Activated naive CD4-positive, alpha-beta T cell treated with anti-CD3 and anti-CD28 coated beads for 36 hours (primary cell): ENCODE measurements around the gene PLEKHS1. TPM values are rescaled to one million over a fixed set of nuclear protein-coding genes. Genes with fewer than 3 reads are reported as not detected.

ENCODE experiments used
- CTCF ChIA-PET: fragments of 350-600 bp; sonication (Branson Sonifier 250); formaldehyde crosslinking; loops from one replicate; lab custom pipeline; 2021; ENCODE audit warnings: antibody characterized with exemption; lab: Charles Lee
- DNase-seq: peaks from one replicate; pipeline ENCODE4 v3.0.0-alpha.2; 2020
- H3K27ac Mint-ChIP-seq: one replicate; pipeline ENCODE4 v1.8.0; 2021; ENCODE audit warnings: mild to moderate bottlenecking, mixed read lengths
- H3K27me3 Mint-ChIP-seq: one replicate; pipeline ENCODE4 v1.8.0; 2021; ENCODE audit warnings: low read depth, mixed read lengths
- H3K36me3 Mint-ChIP-seq: one replicate; pipeline ENCODE4 v1.8.0; 2021; ENCODE audit warnings: low read depth, mixed read lengths
- H3K4me1 Mint-ChIP-seq: one replicate; pipeline ENCODE4 v1.8.0; 2021; ENCODE audit warnings: low read depth, mixed read lengths
- H3K4me3 Mint-ChIP-seq: one replicate; pipeline ENCODE4 v1.8.0; 2021; ENCODE audit warnings: mild to moderate bottlenecking, moderate library complexity, mixed read lengths
- H3K9me3 Mint-ChIP-seq: one replicate; pipeline ENCODE4 v1.8.0; 2021; ENCODE audit warnings: mixed read lengths
- intact Hi-C: fragments of 100-400 bp; cut with micrococcal nuclease; formaldehyde crosslinking; loops from one replicate; pipeline ENCODE4 v1.15.1; 2023
- total RNA-seq, 2 experiments: library from RNA; stranded (reverse); gene quantifications; one replicate each; pipeline ENCODE4 v1.2.3, GENCODE V29; 2021

Gene PLEKHS1
- not detected for total RNA-seq

- CTCF ChIA-PET: no interaction called here
- H3K4me3 Mint-ChIP-seq: no peak within 1 kb of the TSS
Measured at GRCh38 chr10:113751181-113751732, at the start of gene PLEKHS1. PLEKHS1 (plus strand) TSS chr10:113751682; CDS start chr10:113755278, 3,596 bp downstream.

GRCh38 chr10:113704637-113705343, 46.7 kb upstream of the PLEKHS1 start:
- Mint-ChIP-seq H3K4me1 (peaks cover 18% of the 10 kb centered on the region), H3K27ac (no peak overlapping the region), H3K36me3 (peaks cover 11% of the 10 kb centered on the region), H3K9me3 (no peaks in the 10 kb centered on the region), H3K27me3 (no peaks in the 10 kb centered on the region), H3K4me3 (no peak overlapping the region)
- CTCF ChIA-PET: interaction anchor here (0.8 to 1.6 kb wide), 4 partner anchors 14 to 402 kb away, joined by 3 to 5 read pairs (median 3); no protein-coding TSS in a partner anchor
- intact Hi-C loops: loop anchor here (1.0 to 2.0 kb wide), 4 partner anchors 76 to 535 kb away; partner anchors contain the start of gene VWA2
- DNase-seq: peak; percentile 41

More at GRCh38 chr10:113751181-113751732, at the start of gene PLEKHS1:
- H3K9me3 Mint-ChIP-seq: no peaks in the 10 kb centered on the region
- no peak within 1 kb of the TSS for H3K27ac Mint-ChIP-seq
- H3K27me3 Mint-ChIP-seq: peaks cover 9% of the 10 kb centered on the region
- no peak for DNase-seq
- intact Hi-C loops: no loop called here
- H3K36me3 Mint-ChIP-seq: no peaks in the 10 kb centered on the region
- H3K4me1 Mint-ChIP-seq: no peaks in the 10 kb centered on the region

- no peak for DNase-seq
- H3K27me3 Mint-ChIP-seq: no peaks in the 10 kb centered on the region
- CTCF ChIA-PET: interaction anchor here (0.8 to 1.6 kb wide), 5 partner anchors 15 to 402 kb away, joined by 3 to 5 read pairs (median 3); no protein-coding TSS in a partner anchor
- H3K36me3 Mint-ChIP-seq: peaks cover 10% of the 10 kb centered on the region
- H3K4me1 Mint-ChIP-seq: peaks cover 18% of the 10 kb centered on the region
- no peaks in the 10 kb centered on the region for H3K9me3 Mint-ChIP-seq
- H3K27ac Mint-ChIP-seq: no peak overlapping the region
- intact Hi-C loops: loop anchor here (1.0 to 2.0 kb wide), 4 partner anchors 76 to 534 kb away; partner anchors contain the start of gene VWA2
- no peak overlapping the region for H3K4me3 Mint-ChIP-seq
Measured at GRCh38 chr10:113705344-113705652, 46.2 kb upstream of the PLEKHS1 start.

- Mint-ChIP-seq H3K4me3 (no peak overlapping the region), H3K36me3 (peaks cover under 1% of the 10 kb centered on the region), H3K4me1 (peaks cover 18% of the 10 kb centered on the region), H3K9me3 (no peaks in the 10 kb centered on the region), H3K27me3 (no peaks in the 10 kb centered on the region), H3K27ac (no peak overlapping the region)
- CTCF ChIA-PET: interaction anchor here (1.3 kb wide), 2 partner anchors 25 to 397 kb away, joined by 3 read pairs; no protein-coding TSS in a partner anchor
- intact Hi-C loops: no loop called here
- no peak for DNase-seq
Measured at GRCh38 chr10:113706623-113707022, 44.9 kb upstream of the PLEKHS1 start.

GRCh38 chr10:113708640-113709039, 42.8 kb upstream of the PLEKHS1 start:
- Mint-ChIP-seq H3K9me3 (no peaks in the 10 kb centered on the region), H3K4me3 (no peak overlapping the region), H3K27ac (no peak overlapping the region), H3K4me1 (peaks cover 18% of the 10 kb centered on the region), H3K27me3 (no peaks in the 10 kb centered on the region), H3K36me3 (no peaks in the 10 kb centered on the region)
- intact Hi-C loops: no loop called here
- CTCF ChIA-PET: no interaction called here
- DNase-seq: no peak

GRCh38 chr10:113709221-113709838, 42.2 kb upstream of the PLEKHS1 start:
- H3K4me1 Mint-ChIP-seq: peaks cover 18% of the 10 kb centered on the region
- H3K9me3 Mint-ChIP-seq: no peaks in the 10 kb centered on the region
- no peak overlapping the region for H3K27ac Mint-ChIP-seq
- intact Hi-C loops: no loop called here
- no peaks in the 10 kb centered on the region for H3K27me3 Mint-ChIP-seq
- no peak overlapping the region for H3K4me3 Mint-ChIP-seq
- peaks cover 1% of the 10 kb centered on the region for H3K36me3 Mint-ChIP-seq
- CTCF ChIA-PET: interaction anchor here (1.8 kb wide), 1 partner anchor 30 kb away, joined by 4 read pairs; no protein-coding TSS in a partner anchor
- no peak for DNase-seq

- H3K36me3 Mint-ChIP-seq: peaks cover 4% of the 10 kb centered on the region
- H3K4me3 Mint-ChIP-seq: no peak overlapping the region
- no peak overlapping the region for H3K27ac Mint-ChIP-seq
- no peak for DNase-seq
- no peaks in the 10 kb centered on the region for H3K27me3 Mint-ChIP-seq
- intact Hi-C loops: no loop called here
- H3K4me1 Mint-ChIP-seq: peaks cover 18% of the 10 kb centered on the region
- no peaks in the 10 kb centered on the region for H3K9me3 Mint-ChIP-seq
- CTCF ChIA-PET: interaction anchor here (1.8 kb wide), 1 partner anchor 32 kb away, joined by 4 read pairs; no protein-coding TSS in a partner anchor
Measured at GRCh38 chr10:113711142-113711541, 40.3 kb upstream of the PLEKHS1 start.

- Mint-ChIP-seq H3K4me1 (peaks cover 11% of the 10 kb centered on the region), H3K9me3 (no peaks in the 10 kb centered on the region), H3K27me3 (no peaks in the 10 kb centered on the region), H3K36me3 (peaks cover 10% of the 10 kb centered on the region), H3K4me3 (no peak overlapping the region), H3K27ac (no peak overlapping the region)
- CTCF ChIA-PET: no interaction called here
- intact Hi-C loops: no loop called here
- no peak for DNase-seq
Measured at GRCh38 chr10:113712024-113712423, 39.5 kb upstream of the PLEKHS1 start.

GRCh38 chr10:113712755-113713639, 38.5 kb upstream of the PLEKHS1 start:
- intact Hi-C loops: no loop called here
- peaks cover 7% of the 10 kb centered on the region for H3K4me1 Mint-ChIP-seq
- H3K36me3 Mint-ChIP-seq: peaks cover 10% of the 10 kb centered on the region
- CTCF ChIA-PET: interaction anchor here (0.8 kb wide), 1 partner anchor 34 kb away, joined by 4 read pairs; the partner anchor contains the start of gene CASP7
- no peak for DNase-seq
- H3K9me3 Mint-ChIP-seq: no peaks in the 10 kb centered on the region
- no peak overlapping the region for H3K4me3 Mint-ChIP-seq
- no peaks in the 10 kb centered on the region for H3K27me3 Mint-ChIP-seq
- H3K27ac Mint-ChIP-seq: no peak overlapping the region

GRCh38 chr10:113713640-113713982, 37.9 kb upstream of the PLEKHS1 start:
- Mint-ChIP-seq H3K4me1 (peaks cover 4% of the 10 kb centered on the region), H3K9me3 (no peaks in the 10 kb centered on the region), H3K36me3 (peaks cover 10% of the 10 kb centered on the region), H3K27ac (no peak overlapping the region), H3K4me3 (no peak overlapping the region), H3K27me3 (no peaks in the 10 kb centered on the region)
- intact Hi-C loops: no loop called here
- CTCF ChIA-PET: interaction anchor here (0.7 kb wide), 1 partner anchor 11 kb away, joined by 3 read pairs; no protein-coding TSS in a partner anchor
- DNase-seq: no peak

- Mint-ChIP-seq H3K36me3 (peaks cover 19% of the 10 kb centered on the region), H3K4me1 (no peaks in the 10 kb centered on the region), H3K4me3 (no peak overlapping the region), H3K9me3 (no peaks in the 10 kb centered on the region), H3K27me3 (no peaks in the 10 kb centered on the region), H3K27ac (no peak overlapping the region)
- no peak for DNase-seq
- CTCF ChIA-PET: no interaction called here
- intact Hi-C loops: no loop called here
Measured at GRCh38 chr10:113716109-113716910, 35.2 kb upstream of the PLEKHS1 start.
